ENCODE data around the gene HENMT1.

Gene HENMT1

GRCh38 chr1:108624069-108624468 lies 36.8 kb downstream of the HENMT1 start:
- no peak for DNase-seq

- DNase-seq = no peak
These were observed 43.2 kb downstream of the HENMT1 start for GRCh38 chr1:108617724-108618056.

- no peak for DNase-seq
These were observed 43.7 kb downstream of the HENMT1 start for GRCh38 chr1:108617008-108617723.

DNA sequence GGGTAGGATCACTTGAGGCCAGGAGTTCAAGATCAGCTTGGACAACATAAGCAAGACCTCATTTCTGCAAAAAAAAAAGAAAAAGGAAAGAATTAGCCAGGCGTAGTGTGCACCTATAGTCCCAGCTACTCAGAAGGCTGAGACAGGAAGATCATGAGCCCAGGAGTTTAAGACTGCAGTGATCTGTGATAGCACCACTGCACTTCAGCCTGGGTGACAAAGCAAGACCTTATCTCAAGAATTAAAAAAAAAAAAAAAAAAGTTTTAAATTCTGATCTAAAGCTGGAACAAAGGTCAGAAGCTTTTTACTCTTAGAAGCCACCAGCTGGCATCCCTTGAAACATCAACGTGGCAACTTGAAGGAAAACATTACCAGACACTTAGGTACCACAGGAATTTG lies 45.3 kb downstream of the HENMT1 start:
- DNase-seq = no peak

- no peak for DNase-seq
These were observed 48.4 kb downstream of the HENMT1 start for GRCh38 chr1:108612496-108612895.

DNA sequence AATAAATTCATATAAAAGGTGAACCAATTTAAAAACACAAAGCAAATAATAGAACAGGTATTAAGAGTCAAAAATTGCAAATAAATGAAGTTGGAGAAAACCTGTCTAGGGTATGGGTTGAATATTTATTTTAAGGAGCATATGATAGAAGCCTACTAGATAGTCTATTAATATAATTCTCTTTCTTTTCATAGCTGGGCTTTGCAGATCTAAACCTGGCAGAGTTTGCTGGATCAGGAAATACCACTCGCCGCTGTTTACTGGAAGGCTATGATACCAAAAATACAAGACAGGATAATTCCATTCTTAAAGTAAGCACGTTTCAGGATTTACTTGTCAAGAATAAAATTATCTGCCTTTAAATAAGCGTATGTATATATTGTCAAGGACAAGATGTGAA lies 48.9 kb downstream of the HENMT1 start:
- DNase-seq = no peak

- no peak for DNase-seq
These were observed 50.8 kb downstream of the HENMT1 start for GRCh38 chr1:108610073-108610472.

DNA sequence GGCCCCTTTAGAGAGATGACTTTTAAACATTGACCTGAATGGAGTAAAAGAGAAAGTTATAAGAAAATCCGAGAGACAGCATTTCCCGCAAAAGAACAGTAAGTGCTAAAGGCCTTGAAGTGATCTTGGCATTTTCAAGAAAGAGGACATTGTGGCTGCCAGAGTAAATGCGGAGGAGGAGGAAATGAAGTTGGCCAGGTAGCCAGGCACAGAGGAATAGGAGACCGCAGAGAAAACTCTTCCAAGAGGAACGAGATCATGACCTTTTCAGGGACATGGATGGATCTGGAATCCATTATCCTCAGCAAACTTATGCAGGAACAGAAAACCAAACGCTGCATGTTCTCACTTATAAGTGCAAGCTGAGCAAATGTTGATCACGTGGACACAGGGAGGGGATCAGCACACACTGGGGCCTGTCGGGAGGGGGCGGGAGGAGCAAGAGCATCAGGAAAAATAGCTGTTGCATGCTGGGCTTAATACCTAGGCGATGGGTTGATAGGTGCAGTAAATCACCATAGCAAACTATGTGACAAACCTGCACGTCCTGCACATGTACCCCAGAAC lies 51.3 kb downstream of the HENMT1 start:
- no peak for DNase-seq

- no peak for DNase-seq
These were observed 54.4 kb downstream of the HENMT1 start for GRCh38 chr1:108606478-108606877.

GRCh38 chr1:108605633-108606032 lies 55.3 kb downstream of the HENMT1 start:
- no peak for DNase-seq

DNA sequence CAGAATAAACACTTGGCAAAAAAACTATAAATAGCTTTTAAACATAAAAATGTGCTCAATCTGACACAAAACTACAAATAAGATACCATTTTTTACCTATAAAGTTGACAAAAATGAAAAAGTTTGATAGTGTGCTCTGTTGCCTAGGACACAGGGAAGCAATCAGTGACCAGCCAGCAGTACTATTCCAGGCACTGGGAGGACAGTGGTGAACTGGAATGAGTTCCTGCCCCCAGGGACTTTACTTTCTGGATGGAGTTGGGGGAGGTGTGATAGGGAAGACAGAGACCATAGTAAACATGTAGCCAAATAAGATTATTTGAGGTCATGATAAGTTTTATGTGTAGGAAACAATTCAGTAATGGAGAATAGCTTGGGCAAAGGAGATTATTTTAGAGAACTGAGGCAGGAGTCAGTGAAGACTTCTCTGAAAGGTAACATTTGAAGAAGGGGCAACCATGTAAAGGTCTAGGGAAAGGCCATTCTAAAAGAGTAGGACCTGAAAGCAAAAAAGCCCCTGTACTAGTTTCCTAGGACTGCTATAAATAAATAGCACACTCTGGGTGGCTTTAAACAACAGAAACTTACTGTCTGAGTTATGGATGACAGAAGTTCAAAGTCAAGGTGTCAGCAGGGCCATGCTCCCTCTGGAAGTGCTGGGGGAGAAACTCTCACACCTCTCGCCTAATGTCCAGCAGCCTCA lies 59.0 kb downstream of the HENMT1 start:
- no peak for DNase-seq

DNA sequence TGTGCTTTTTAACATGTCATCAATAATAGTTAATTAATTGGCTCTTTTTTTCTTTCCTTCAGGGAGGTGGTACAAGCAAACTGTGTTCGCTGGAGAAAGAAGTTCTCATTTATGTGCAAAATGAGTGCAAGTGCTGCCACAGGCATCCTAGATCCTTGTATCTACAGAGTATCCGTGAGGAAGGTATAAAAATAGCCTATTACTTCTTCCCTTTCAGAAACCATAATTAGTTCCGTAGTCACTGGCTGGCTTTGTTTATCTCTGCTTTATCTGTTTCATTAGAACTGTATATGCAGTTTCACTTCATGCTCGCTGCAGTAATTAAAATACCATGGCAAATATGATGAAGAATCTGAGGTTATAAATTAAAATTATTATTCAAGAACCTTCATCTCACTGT lies 60.4 kb downstream of the HENMT1 start:
- DNase-seq = no peak

GRCh38 chr1:108598340-108598739 lies 62.6 kb downstream of the HENMT1 start:
- DNase-seq = no peak
